Measurements from ENCODE around the gene TBL1X.
A peak's percentile ranks its signal among the peaks of the same experiment; 100 is the strongest.

Gene TBL1X

GRCh38 chrX:9520217-9520590 is 55.3 kb downstream of the TBL1X start:
- DNase-seq (ENCODE audit: low read depth): no peak
- TF ChIP-seq, protein P1, sequence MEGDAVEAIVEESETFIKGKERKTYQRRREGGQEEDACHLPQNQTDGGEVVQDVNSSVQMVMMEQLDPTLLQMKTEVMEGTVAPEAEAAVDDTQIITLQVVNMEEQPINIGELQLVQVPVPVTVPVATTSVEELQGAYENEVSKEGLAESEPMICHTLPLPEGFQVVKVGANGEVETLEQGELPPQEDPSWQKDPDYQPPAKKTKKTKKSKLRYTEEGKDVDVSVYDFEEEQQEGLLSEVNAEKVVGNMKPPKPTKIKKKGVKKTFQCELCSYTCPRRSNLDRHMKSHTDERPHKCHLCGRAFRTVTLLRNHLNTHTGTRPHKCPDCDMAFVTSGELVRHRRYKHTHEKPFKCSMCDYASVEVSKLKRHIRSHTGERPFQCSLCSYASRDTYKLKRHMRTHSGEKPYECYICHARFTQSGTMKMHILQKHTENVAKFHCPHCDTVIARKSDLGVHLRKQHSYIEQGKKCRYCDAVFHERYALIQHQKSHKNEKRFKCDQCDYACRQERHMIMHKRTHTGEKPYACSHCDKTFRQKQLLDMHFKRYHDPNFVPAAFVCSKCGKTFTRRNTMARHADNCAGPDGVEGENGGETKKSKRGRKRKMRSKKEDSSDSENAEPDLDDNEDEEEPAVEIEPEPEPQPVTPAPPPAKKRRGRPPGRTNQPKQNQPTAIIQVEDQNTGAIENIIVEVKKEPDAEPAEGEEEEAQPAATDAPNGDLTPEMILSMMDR (IDR thresholded peaks at IDR 0.05; ENCODE audit: low read depth, low read length, missing control alignments): no peak

GRCh38 chrX:9522378-9523155 is 57.7 kb downstream of the TBL1X start:
- H3K4me3 ChIP-seq (ENCODE audit: low read depth, low read length): no peak overlapping the region

More at GRCh38 chrX:9520217-9520590, 55.3 kb downstream of the TBL1X start:
- no peak overlapping the region for H3K4me3 ChIP-seq (ENCODE audit: low read depth, low read length)

DNA sequence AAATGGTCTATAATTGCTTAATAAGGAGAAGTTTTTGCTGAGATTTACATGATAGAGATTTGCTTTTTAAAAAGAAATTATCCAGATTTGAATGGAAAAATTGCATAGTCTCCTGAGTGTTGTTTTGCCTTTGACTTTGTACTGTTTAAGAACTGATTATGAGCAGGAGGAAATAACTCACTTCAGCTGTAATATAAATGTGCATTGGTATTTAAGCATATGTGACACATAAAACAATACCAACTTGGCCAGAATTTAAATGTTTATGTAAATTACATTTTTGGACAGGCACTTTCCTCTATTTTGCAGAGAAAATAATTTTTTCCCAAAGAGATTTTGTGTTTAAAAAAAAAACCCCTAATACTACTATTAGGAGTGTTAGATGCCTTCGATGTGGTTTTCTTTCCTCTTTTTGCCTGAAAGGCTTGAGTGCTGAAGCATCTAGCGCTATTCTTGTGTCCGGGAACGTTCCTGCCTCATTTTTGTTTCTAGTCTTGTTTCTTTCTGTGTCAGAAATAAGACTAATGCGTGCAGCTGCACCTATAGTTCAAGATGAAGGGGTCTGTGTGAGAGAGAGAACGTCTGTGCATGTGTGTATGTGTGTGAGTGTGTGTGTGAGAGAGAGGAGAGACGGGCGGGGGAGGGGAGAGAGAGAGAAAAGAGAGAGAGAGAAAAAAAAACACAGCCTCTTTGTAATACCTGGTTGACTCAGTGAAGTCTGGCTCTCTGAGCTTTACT is 60.8 kb downstream of the TBL1X start:
- TF ChIP-seq, protein P1 (IDR thresholded peaks at IDR 0.05; ENCODE audit: low read depth, low read length, missing control alignments): no peak
- peak overlapping the region; percentile 11; the same call in 1 of the 2 replicates for H3K4me3 ChIP-seq (ENCODE audit: low read depth, low read length)
- DNase-seq (ENCODE audit: low read depth): peak; percentile 31

More at GRCh38 chrX:9522378-9523155, 57.7 kb downstream of the TBL1X start:
- no peak for DNase-seq (ENCODE audit: low read depth)
- TF ChIP-seq, protein P1 (IDR thresholded peaks at IDR 0.05; ENCODE audit: low read depth, low read length, missing control alignments): no peak

GRCh38 chrX:9526965-9527364 is 62.1 kb downstream of the TBL1X start:
- H3K4me3 ChIP-seq (ENCODE audit: low read depth, low read length): no peak overlapping the region
- no peak for DNase-seq (ENCODE audit: low read depth)
- TF ChIP-seq, protein P1 (IDR thresholded peaks at IDR 0.05; ENCODE audit: low read depth, low read length, missing control alignments): no peak

GRCh38 chrX:9528498-9528897 is 63.6 kb downstream of the TBL1X start:
- no peak overlapping the region for H3K4me3 ChIP-seq (ENCODE audit: low read depth, low read length)
- TF ChIP-seq, protein P1 (IDR thresholded peaks at IDR 0.05; ENCODE audit: low read depth, low read length, missing control alignments): no peak
- no peak for DNase-seq (ENCODE audit: low read depth)

- no peak overlapping the region for H3K4me3 ChIP-seq (ENCODE audit: low read depth, low read length)
- no peak for DNase-seq (ENCODE audit: low read depth)
- TF ChIP-seq, protein P1 (IDR thresholded peaks at IDR 0.05; ENCODE audit: low read depth, low read length, missing control alignments): no peak
These were observed 64.4 kb downstream of the TBL1X start for GRCh38 chrX:9529223-9529622.

Measured in GM12864 (cell line).